GM11168 (cell line): ENCODE results near the gene GPR85.
"Not testable (repeated sequence)": the region's sequence is repeated elsewhere in the genome, so short reads cannot be mapped to it uniquely, and the experiment has no call there.

Source experiments
- in situ Hi-C: fragments of 300-500 bp; cut with MboI; formaldehyde crosslinking; loops from one replicate; pipeline ENCODE4 v1.12.0; 2022; ENCODE audit warnings: low sequenced_read_pairs; ENCODE audit not compliant: unreplicated experiment

GPR85 gene, protein sequence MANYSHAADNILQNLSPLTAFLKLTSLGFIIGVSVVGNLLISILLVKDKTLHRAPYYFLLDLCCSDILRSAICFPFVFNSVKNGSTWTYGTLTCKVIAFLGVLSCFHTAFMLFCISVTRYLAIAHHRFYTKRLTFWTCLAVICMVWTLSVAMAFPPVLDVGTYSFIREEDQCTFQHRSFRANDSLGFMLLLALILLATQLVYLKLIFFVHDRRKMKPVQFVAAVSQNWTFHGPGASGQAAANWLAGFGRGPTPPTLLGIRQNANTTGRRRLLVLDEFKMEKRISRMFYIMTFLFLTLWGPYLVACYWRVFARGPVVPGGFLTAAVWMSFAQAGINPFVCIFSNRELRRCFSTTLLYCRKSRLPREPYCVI

DNA sequence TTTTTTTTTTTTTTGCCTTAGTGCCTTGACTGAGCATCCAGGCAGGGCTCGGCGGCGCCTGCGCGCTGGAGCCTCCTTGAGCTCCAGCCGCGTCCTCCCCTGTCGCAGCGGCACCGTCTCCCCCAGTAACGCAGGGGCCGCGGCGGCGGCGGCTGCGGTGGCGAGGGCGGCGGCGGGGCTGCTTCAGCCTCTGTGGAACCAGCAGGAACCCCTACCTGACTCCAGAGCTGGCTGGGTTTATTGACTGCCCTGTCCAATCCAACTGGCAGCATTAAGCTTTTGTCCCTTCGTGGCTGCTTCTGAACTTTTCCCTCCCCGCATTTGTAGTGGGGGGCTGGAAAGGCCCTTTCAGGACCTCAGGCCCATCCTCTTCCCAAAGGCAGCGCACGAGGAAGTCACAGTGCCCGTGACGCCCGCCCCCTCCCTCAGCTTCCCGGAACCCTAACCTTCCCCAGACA, at the start of gene GPR85:
TSS of gene GPR85 (minus strand) at position 397 of the 458 bp plus-strand sequence. CDS start 2,106 bp downstream, outside the sequence.
- in situ Hi-C loops, result no loop called here

DNA sequence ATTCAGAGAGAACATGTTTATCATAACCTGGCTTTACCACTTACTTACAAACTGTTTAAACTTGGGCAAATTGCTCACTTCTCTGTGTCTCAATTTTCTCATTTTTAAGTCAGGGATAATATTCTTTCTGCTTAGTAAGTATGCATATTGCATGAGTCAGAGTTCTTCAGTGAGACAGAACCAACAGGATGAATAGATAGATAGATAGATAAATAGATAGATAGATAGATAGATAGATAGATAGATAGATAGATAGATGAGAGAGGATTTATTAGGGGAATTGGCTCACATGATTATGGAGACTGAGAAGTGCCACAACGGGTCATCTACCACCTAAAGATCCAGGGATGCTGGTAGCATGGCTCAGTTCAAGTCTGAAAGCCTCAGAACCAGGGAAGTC, 47.4 kb upstream of the GPR85 start:
- in situ Hi-C loops, result no loop called here

GRCh38 chr7:113131367-113131766, 44.7 kb upstream of the GPR85 start:
- in situ Hi-C loops, result no loop called here

DNA sequence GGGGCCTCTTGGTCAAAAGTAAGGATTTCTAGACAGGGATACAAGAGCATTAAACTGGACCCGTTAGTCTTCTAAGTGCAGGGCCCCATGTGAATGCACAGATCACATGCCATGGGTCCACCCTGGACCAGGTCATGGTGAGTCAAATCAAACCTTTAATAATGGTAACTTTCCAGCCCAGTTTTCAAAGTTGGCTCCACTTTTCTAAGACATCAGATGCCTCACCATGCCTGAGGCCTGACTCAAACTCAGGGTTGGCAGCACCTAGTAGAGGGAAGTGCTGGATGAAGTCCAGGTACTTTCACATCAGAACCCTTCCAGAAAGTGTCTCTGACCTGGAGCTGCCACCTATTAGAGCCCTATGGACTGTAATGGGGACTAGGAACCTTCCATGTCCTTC, 41.4 kb upstream of the GPR85 start:
- in situ Hi-C loops, result no loop called here

DNA sequence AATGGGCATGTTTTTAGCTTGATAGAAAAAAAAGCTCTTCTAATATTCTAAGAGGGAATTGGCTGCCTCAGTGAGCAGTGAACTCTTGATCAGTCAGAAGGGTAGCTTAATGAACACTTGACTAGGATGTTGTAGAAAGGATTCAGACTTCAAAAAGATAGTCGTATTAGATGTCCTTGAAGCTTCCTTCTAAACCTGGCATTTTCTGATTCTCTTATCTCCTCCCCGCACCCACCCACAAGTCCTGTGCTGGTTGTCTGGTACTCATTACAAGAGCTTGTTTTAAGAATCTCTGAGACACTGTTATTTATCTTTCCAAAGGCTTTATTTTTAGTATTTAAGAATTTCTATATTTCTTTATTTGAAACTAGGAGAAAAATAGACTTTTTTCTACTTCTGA, 39.1 kb upstream of the GPR85 start:
- in situ Hi-C loops, result no loop called here

DNA sequence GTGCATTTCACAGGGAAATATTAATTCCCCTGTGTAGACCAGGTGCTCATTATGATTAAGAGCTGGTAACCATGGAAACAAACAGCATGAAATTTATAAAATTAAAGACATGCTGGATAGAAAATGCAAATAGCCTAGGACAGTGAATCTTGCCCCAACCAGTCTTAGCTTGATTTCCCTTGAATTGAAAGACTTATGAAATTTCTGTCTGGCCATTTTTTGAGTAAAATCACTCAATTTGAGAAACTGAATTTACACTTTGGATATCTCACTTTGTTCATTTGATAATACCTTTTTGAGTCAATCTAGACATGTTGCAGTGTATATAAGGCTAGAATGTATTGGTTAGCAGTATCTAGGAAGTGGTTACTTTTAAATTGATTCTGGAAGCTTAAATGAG, 36.1 kb upstream of the GPR85 start:
- in situ Hi-C loops, result no loop called here

DNA sequence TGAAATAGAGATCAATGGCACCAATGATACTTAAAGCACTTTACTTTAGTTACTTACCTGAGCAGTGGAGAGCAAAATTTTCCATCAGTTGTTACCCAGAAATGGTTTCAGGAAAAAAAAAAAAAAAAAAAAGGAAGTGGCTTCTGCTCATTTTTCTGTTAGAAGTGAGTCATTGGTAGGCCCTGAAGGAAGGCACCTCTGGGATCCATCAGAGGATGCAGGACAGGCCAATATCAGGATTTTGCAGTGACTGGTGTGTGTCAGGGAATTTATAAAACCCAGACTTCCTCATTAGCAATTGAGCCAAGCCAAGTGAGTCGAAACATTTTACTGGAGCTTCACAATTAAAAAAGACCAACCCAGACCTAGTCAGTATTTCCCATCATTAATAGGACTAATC, 34.0 kb upstream of the GPR85 start:
- in situ Hi-C loops, result no loop called here

DNA sequence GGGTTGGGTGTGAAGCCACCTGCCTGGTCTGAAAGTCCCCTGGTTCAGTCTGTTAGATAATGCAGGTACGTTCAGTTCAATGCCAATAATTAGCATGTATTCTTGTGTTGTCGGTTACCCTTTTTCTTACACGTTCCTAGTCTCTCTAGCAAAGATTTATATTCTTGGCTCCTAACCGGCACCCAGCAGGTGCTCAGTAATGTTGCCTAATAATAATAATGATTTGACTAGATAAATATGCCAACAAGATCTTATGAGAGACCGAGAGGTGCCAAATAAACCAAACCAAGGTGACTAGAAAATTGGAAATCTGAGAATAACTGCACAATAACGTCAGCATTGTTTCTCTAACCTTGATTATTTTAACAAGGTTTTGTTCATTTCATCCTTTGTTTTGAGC, 32.8 kb upstream of the GPR85 start:
- in situ Hi-C loops, result no loop called here

DNA sequence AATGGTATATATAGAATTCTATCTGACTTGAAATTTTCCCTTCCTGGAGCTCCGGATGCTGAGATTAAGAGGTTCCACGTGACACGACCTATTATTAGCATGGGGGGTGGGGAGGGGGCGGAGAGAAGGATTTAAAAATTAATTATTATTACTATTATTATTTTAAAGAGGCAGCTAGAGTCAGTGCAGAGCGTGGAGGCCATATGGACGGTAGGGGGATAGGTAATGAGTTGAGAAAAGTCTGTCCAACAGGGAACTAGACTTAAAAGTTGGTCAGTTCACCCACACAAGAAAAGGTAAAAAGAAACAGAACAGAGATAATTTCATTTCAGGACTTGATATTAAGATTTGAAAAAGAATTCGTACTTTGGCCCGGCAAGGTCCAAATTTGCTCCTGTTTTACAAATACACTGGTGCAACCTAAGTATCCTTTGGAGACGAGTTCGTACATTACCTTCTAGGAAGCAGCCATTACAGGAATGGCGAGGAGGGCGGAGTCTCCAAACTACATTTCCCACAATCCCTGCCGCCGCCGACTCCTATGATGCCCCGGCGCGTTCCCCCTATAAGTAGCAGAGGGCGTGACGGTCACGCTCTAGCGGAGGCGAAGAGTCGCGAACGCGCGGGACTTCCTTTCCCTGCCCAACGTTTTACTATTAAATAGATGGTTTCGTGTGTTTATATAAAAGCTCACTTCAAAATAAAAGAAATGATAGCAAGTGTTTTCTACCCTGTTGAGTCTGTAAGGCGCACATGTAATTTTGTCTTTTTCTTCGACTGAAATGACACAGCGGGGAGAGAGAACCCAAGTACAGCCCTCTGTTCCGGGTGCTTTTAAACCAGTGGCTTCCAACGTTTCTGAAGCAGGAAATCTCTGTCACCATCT, 31.7 kb upstream of the GPR85 start, which contains the start of gene SMIM30:
TSS of gene SMIM30 (minus strand) at position 481 of the 886 bp plus-strand sequence. CDS start 976 bp downstream, outside the sequence.
- in situ Hi-C loops, result no loop called here

DNA sequence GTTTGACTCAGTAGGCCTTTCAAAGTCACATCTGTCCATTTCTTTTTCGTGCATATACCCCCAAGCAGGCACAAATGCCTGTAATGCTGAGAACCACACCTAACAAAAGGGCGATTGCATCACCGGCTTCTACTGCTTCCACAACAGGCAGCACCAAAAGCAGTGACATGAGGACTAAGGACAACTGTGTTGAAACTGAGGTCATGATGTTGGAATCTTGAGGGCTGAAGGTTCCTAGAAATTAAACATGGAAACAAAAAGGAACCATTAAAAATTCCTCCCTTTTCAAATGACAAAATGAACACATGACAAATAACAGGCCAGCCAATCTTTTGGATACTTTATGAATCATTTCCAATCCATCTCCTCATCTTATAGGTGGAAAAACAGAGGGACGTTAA, 30.7 kb upstream of the GPR85 start:
- in situ Hi-C loops, result not testable (repeated sequence)

- in situ Hi-C loops, result no loop called here
These were observed 27.3 kb upstream of the GPR85 start for GRCh38 chr7:113113912-113114311.

- in situ Hi-C loops, result no loop called here
These were observed 23.1 kb upstream of the GPR85 start for GRCh38 chr7:113109718-113110117.

- in situ Hi-C loops, result no loop called here
These were observed 13.5 kb upstream of the GPR85 start for GRCh38 chr7:113100121-113100603.

DNA sequence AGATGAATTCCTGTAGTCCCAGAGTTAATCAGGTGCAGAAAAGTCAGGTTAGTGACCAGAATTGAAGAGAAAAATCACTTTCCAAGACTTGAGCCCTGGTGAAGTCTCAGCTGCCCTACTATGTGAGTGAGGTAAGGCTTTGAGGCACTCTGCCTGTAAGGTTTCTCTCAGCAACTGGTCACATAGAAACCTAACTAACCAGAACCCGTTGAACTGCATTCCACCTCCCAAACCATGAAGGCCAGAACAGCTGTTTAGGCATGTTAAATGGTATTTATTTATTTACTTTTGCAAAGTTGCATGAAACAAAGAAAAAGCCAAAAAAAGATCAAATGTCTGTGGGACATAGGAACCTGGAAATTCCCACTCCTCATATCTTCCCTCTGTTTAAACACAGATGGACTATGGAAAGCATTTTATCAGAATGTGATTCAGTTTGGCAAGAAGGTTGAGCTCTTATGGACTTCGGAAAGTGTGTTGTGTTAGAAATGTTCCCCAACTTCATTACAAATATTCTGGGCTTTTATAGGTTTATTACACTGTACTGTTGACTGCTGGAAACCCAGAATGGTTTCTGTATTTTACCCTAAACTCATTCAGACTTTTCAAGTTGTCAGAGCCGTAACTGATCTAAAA, 12.8 kb upstream of the GPR85 start:
- in situ Hi-C loops, result no loop called here

GRCh38 chr7:113094517-113095249, 8.1 kb upstream of the GPR85 start:
- in situ Hi-C loops, result no loop called here

DNA sequence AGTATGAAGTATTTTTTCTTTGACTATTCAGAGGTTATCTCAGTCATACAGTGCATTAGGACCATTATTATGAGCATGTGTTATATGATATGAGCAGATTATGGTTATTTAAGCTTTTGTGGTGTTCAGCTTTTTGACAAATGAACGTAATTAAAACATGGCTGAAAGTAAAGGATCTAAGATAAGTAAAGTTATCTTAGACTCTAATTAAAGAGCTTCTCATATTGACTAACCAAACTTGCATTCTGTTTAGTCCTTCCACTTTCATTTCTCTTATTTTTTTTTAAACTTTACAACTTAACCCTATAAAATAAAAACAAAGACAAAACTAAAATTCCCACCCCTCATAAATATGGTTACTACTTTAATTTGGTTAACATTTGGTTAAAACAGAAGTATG, 6.9 kb upstream of the GPR85 start:
- in situ Hi-C loops, result no loop called here

DNA sequence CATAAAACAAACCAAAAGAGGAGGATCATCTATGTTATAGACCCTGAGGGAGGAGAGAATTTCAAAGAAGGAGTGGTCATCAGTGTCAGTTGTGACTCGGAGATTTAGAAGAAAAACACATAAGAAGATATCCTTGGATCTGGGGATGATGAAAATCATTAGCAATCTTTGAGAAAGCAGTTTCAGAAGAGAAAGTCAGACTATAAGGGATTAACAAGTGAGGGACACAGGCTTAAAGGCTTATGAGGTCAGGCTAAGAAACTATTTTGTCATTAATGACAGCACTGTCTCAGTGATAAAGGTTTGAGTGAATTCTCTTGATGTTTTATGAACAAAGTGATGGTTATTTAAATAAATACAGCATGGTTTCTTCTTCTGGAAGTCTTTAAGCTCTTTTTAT, 6.1 kb upstream of the GPR85 start:
- in situ Hi-C loops, result no loop called here

GRCh38 chr7:113087071-113087998, 708 bp upstream of the GPR85 start:
- in situ Hi-C loops, result no loop called here
